ENCODE results near the gene SPATA25.

The SPATA25 gene

DNA sequence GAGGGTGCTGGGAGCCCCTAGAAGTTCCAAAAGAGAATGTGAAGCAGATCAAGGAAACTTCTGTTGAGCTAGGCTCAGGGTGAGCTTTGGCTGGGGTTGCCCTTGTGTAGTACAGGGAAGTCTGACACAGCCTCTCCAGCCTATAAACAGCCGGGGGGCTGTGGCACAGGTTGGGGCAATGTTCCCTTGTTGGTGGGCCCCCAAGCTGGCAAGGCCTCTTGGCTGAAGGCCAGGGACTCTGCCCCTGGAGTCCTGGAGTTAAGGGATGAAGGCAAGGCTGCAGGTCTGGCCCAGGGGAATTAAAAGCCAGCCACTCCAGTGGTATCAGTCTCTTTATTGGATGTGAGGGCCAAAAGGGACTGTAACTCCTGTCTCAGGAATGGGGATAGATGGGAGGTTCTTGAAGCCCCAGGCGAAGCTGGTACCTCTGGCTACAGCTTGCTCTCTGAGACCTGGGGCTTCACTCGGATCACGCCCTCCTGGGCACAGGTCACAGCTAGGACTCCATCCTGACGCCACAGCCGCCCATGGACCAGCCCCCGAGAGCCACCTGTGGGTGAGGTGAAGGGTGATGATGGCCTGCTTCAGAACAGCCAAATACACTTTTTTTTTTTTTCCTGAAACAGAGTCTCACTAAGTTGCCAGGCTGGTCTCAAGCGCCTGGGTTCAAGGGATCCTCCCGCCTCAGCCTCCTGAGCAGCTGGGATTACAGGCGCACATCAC is 45.9 kb downstream of the SPATA25 start:
- no peak overlapping the region for H3K9ac ChIP-seq (ENCODE audit: low read depth, low read length)
- H3K4me1 ChIP-seq (ENCODE audit: insufficient read depth, low read length), result no peaks in the 10 kb centered on the region
- H3K27me3 ChIP-seq (ENCODE audit: insufficient read depth, low read length), result no peaks in the 10 kb centered on the region
- H3K4me3 ChIP-seq (ENCODE audit: low read length), result no peak overlapping the region
- no peak overlapping the region for H3K27ac ChIP-seq (ENCODE audit: low read length)
- no peaks in the 10 kb centered on the region for H3K9me3 ChIP-seq (ENCODE audit: insufficient read depth, low read depth, low read length)
- peaks cover 69% of the 10 kb centered on the region for H3K36me3 ChIP-seq (ENCODE audit: insufficient read depth, low read depth, low read length)

GRCh38 chr20:45840700-45841198 is 46.7 kb downstream of the SPATA25 start:
- no peaks in the 10 kb centered on the region; the same call in 1 of the 2 replicates for H3K4me1 ChIP-seq (ENCODE audit: insufficient read depth, low read length)
- H3K9ac ChIP-seq (ENCODE audit: low read depth, low read length), result no peak overlapping the region
- H3K4me3 ChIP-seq (ENCODE audit: low read length), result no peak overlapping the region
- H3K36me3 ChIP-seq (ENCODE audit: insufficient read depth, low read depth, low read length), result peaks cover 63% of the 10 kb centered on the region
- H3K27me3 ChIP-seq (ENCODE audit: insufficient read depth, low read length), result no peaks in the 10 kb centered on the region
- no peaks in the 10 kb centered on the region for H3K9me3 ChIP-seq (ENCODE audit: insufficient read depth, low read depth, low read length)
- H3K27ac ChIP-seq (ENCODE audit: low read length), result no peak overlapping the region

DNA sequence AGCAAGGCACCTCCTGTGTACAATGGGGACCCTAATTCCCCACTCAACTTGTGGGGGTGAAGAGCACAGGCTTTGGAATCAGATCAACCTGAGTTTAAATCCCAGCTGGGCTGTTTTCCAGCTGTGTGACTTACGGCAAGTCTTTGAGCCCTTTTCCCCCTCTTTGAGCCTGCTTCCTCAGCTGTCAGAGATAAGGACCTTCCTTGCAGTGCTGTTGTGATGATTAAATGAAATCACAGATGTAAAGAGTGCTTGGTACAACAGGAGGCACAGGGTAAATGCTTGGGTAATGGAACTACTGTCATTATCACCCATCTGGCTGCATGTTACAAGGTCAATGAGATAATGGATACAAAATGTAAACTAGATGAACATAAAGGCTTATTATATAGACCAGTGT is 50.6 kb downstream of the SPATA25 start:
- Histone ChIP-seq H3K27ac (ENCODE audit: low read length) (no peak overlapping the region), H3K27me3 (ENCODE audit: insufficient read depth, low read length) (no peaks in the 10 kb centered on the region), H3K4me3 (ENCODE audit: low read length) (no peak overlapping the region), H3K36me3 (ENCODE audit: insufficient read depth, low read depth, low read length) (peaks cover 28% of the 10 kb centered on the region), H3K9ac (ENCODE audit: low read depth, low read length) (no peak overlapping the region), H3K4me1 (ENCODE audit: insufficient read depth, low read length) (peaks cover 3% of the 10 kb centered on the region), H3K9me3 (ENCODE audit: insufficient read depth, low read depth, low read length) (no peaks in the 10 kb centered on the region)

All from iPS-20b (cell line).